Transverse colon (tissue), 4 donors: ENCODE results near the gene LCE3E. TPM values are rescaled to one million over a fixed set of nuclear protein-coding genes. Genes with fewer than 3 reads are reported as not detected.
"Not testable (repeated sequence)": the region's sequence is repeated elsewhere in the genome, so short reads cannot be mapped to it uniquely, and the experiment has no call there.

Source experiments
- DNase-seq: peaks from one replicate; pipeline ENCODE4 v3.0.0-alpha.2; 2019
- H3K27ac ChIP-seq, 4 donors: fragments of 200-600 bp; sonication (generic); 2 replicates each; pipeline ENCODE4 v1.5.1; 2016 to 2018; ENCODE audit warnings: inconsistent platforms in 4 of 4
- H3K27me3 ChIP-seq: fragments of 200-600 bp; sonication (generic); 2 replicates; pipeline ENCODE4 v1.5.1; 2017; ENCODE audit warnings: inconsistent platforms
- H3K36me3 ChIP-seq, 4 donors: fragments of 200-600 bp; sonication (generic); 2 replicates each; pipeline ENCODE4 v1.5.1; 2017 to 2019; ENCODE audit warnings: inconsistent platforms in 4 of 4
- H3K4me1 ChIP-seq, 4 donors: fragments of 200-600 bp; sonication (generic); 2 replicates each; pipeline ENCODE4 v1.5.1; 2017 to 2020; ENCODE audit warnings: inconsistent platforms in 4 of 4
- H3K4me3 ChIP-seq, 4 donors: fragments of 200-600 bp; sonication (generic); 1 replicate in 1 of 4; 2 replicates in 3 of 4; pipeline versions ENCODE4 v1.5.1 to v1.6.1; 2017 to 2019; ENCODE audit warnings: inconsistent platforms in 4 of 4
- H3K9me3 ChIP-seq, 2 donors: fragments of 200-600 bp; sonication (generic); 2 replicates each; pipeline ENCODE4 v1.5.1; 2017 to 2019; ENCODE audit warnings: inconsistent platforms in 2 of 2
- CTCF ChIP-seq, 5 experiments: fragments of 200-600 bp in 3 of 5; fragments of 450-650 bp in 2 of 5; sonication (generic) in 3 of 5; IDR thresholded peaks; 1 replicate in 2 of 5; 2 replicates in 3 of 5; pipeline ENCODE4 v1.5.1; 2016 to 2017; ENCODE audit warnings: antibody characterized with exemption in 5 of 5, inconsistent platforms in 3 of 5, mild to moderate bottlenecking in 2 of 5, moderate library complexity in 1 of 5
- EP300 ChIP-seq: sonication (generic); formaldehyde crosslinking; IDR thresholded peaks from one replicate; pipeline ENCODE4 v1.6.1; 2017; ENCODE audit warnings: antibody characterized with exemption, low read depth
- POLR2A ChIP-seq: fragments of 450-650 bp; IDR thresholded peaks from one replicate; pipeline ENCODE4 v1.6.1; 2016; ENCODE audit warnings: antibody characterized with exemption, mild to moderate bottlenecking, moderate library complexity
- POLR2AphosphoS5 ChIP-seq, 3 donors: sonication (generic); formaldehyde crosslinking; IDR thresholded peaks; one replicate each; pipeline ENCODE4 v1.6.1; 2016; ENCODE audit warnings: antibody characterized with exemption in 3 of 3
- WGBS, 2 donors: methylation state at CpG; one replicate each; pipeline ENCODE4 v1.1.5; 2018; ENCODE audit warnings: low coverage in 1 of 2; 5-methylcytosine and 5-hydroxymethylcytosine counted together
- in situ Hi-C, 4 donors: fragments of 200-750 bp; cut with MboI; loops; one replicate each; pipeline versions ENCODE4 v1.15.0 to v1.15.1; 2017; ENCODE audit warnings: low sequenced_read_pairs in 3 of 4, low pct_ligation_motif_present in 1 of 4, low pct_unique_long_range_greater_than_20kb in 1 of 4
- intact Hi-C: fragments of 100-400 bp; cut with DNase I; formaldehyde crosslinking; loops from one replicate; pipeline ENCODE4 v1.15.1; 2023; ENCODE audit warnings: low total_unique reads
- total RNA-seq, 4 donors: library from RNA; depleted of rRNA; stranded (reverse); fragments of >200 nt; gene quantifications; one replicate each; pipeline ENCODE4 v1.1.0, GENCODE V29; 2016

Gene LCE3E
- total RNA-seq, 4 donors from 2014 or later = not detected

GRCh38 chr1:152565535-152566215 lies 905 bp downstream of the LCE3E start:
- intact Hi-C loops = no loop called here

GRCh38 chr1:152565115-152565514 lies 1.5 kb downstream of the LCE3E start:
- no peak overlapping the region for H3K4me3 ChIP-seq
- H3K9me3 ChIP-seq = no peaks in the 10 kb centered on the region
- H3K36me3 ChIP-seq = no peaks in the 10 kb centered on the region
- H3K27ac ChIP-seq = no peak overlapping the region
- H3K4me1 ChIP-seq = no peaks in the 10 kb centered on the region
- intact Hi-C loops = no loop called here
- TF ChIP-seq EP300 = no peak
- no peak for DNase-seq
- in situ Hi-C loops = no loop called here
- WGBS, 2 donors = 54 to 57% methylated on average over 1 to 2 of the region's 2 CpGs
- H3K27me3 ChIP-seq = no peaks in the 10 kb centered on the region

More at GRCh38 chr1:152565535-152566215, 905 bp downstream of the LCE3E start:
- H3K4me3 ChIP-seq = no peak overlapping the region
- H3K27me3 ChIP-seq = no peaks in the 10 kb centered on the region
- DNase-seq = no peak
- TF ChIP-seq EP300 (no peak), POLR2AphosphoS5 (IDR thresholded peaks at IDR 0.05) (no peak), POLR2A (no peak), CTCF (IDR thresholded peaks at IDR 0.05) (no peak)
- WGBS, 2 donors = 80% methylated on average over 14 of the region's 14 CpGs; no CpG with 5 or more reads in 1 of the 2 donors
- H3K9me3 ChIP-seq = no peaks in the 10 kb centered on the region
- no peak overlapping the region for H3K27ac ChIP-seq
- in situ Hi-C loops = no loop called here
- no peaks in the 10 kb centered on the region for H3K36me3 ChIP-seq
- H3K4me1 ChIP-seq = no peaks in the 10 kb centered on the region

- intact Hi-C loops, H3K4me1 ChIP-seq, H3K27ac ChIP-seq, H3K9me3 ChIP-seq, H3K4me3 ChIP-seq, in situ Hi-C loops, H3K36me3 ChIP-seq, DNase-seq, H3K27me3 ChIP-seq: not testable (repeated sequence)
- WGBS, 2 donors = 60% methylated on average over 1 of the region's 1 CpG; no CpG with 5 or more reads in 1 of the 2 donors
Observed at GRCh38 chr1:152548358-152548757, 18.2 kb downstream of the LCE3E start.

GRCh38 chr1:152546704-152547103 lies 19.9 kb downstream of the LCE3E start:
- Histone ChIP-seq H3K4me3 (no peak overlapping the region), H3K4me1 (no peaks in the 10 kb centered on the region), H3K9me3 (no peaks in the 10 kb centered on the region), H3K27me3 (no peaks in the 10 kb centered on the region), H3K27ac (no peak overlapping the region), H3K36me3 (no peaks in the 10 kb centered on the region)
- TF ChIP-seq POLR2AphosphoS5 (IDR thresholded peaks at IDR 0.05) = no peak
- TF ChIP-seq EP300 = no peak
- TF ChIP-seq POLR2A = no peak
- no peak for TF ChIP-seq CTCF (IDR thresholded peaks at IDR 0.05)
- intact Hi-C loops (no loop called here), in situ Hi-C loops (no loop called here)
- WGBS, 2 donors = 31% methylated on average over 1 of the region's 1 CpG; no CpG with 5 or more reads in 1 of the 2 donors
- no peak for DNase-seq

GRCh38 chr1:152543820-152544219 lies 22.8 kb downstream of the LCE3E start:
- H3K9me3 ChIP-seq = no peaks in the 10 kb centered on the region
- H3K4me1 ChIP-seq = no peaks in the 10 kb centered on the region
- H3K27ac ChIP-seq = no peak overlapping the region
- no peaks in the 10 kb centered on the region for H3K27me3 ChIP-seq
- 44% methylated on average over 4 of the region's 4 CpGs; no CpG with 5 or more reads in 1 of the 2 donors for WGBS, 2 donors
- intact Hi-C loops (no loop called here), in situ Hi-C loops (no loop called here)
- no peak for TF ChIP-seq EP300
- no peak for TF ChIP-seq POLR2AphosphoS5 (IDR thresholded peaks at IDR 0.05)
- no peak for TF ChIP-seq CTCF (IDR thresholded peaks at IDR 0.05)
- TF ChIP-seq POLR2A = no peak
- no peaks in the 10 kb centered on the region for H3K36me3 ChIP-seq
- H3K4me3 ChIP-seq = no peak overlapping the region
- DNase-seq = no peak
